ENCODE data around the gene NUDCD2.

NUDCD2 gene

DNA sequence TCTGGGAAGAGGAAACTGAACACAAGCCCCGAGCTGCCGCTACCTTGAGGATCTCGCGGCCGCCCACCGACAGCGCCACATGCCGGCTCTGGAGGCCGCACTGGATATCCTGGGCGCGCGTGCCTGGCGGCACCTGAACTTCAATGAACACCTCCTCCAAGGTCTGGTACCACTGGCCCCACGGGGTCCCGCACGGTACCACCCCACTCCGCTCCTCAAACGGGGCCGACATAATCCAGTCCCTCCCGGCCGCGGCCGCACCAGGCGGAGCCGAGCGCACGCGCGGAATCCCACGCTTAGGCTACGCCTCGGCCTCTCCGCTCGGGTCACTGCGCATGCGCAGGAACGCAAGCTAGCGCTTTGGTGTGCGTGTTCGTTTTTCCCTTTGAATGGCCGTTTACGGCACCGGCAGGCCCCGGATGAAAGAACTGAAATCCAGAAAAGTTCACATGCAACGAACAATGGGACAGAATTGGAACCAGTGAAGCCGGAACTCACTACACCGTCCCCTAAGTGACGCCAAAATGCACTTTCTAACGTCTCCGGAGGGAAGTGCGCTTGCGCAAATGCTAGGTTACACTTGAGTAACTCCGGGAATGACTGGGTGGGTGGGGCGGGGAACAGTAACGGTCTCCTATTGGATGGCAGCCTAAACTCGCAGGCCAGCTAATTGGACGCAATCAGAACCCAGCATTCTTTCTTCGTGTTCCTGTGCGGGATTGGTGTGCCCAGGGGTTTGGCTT, at the start of gene NUDCD2:
NUDCD2 (minus strand) TSS at position 284 of the 743 bp plus-strand sequence; CDS start at position 232, 52 bp downstream.
- H3K27me3 ChIP-seq (replicated peaks): no peaks in the 10 kb centered on the region
- TF ChIP-seq, protein P1, sequence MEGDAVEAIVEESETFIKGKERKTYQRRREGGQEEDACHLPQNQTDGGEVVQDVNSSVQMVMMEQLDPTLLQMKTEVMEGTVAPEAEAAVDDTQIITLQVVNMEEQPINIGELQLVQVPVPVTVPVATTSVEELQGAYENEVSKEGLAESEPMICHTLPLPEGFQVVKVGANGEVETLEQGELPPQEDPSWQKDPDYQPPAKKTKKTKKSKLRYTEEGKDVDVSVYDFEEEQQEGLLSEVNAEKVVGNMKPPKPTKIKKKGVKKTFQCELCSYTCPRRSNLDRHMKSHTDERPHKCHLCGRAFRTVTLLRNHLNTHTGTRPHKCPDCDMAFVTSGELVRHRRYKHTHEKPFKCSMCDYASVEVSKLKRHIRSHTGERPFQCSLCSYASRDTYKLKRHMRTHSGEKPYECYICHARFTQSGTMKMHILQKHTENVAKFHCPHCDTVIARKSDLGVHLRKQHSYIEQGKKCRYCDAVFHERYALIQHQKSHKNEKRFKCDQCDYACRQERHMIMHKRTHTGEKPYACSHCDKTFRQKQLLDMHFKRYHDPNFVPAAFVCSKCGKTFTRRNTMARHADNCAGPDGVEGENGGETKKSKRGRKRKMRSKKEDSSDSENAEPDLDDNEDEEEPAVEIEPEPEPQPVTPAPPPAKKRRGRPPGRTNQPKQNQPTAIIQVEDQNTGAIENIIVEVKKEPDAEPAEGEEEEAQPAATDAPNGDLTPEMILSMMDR (IDR thresholded peaks at IDR 0.05; ENCODE audit: low read depth, low read length, missing control alignments): peak; percentile 45
- peak; percentile 99 for DNase-seq
- H3K27ac ChIP-seq: peak within 1 kb of the TSS; percentile 98
- peak within 1 kb of the TSS; percentile 78 for H3K4me3 ChIP-seq (ENCODE audit: low read depth, low read length)
- in situ Hi-C loops (cut with HindIII; ENCODE audit: low pct_ligation_motif_present, low sequenced_read_pairs): no loop called here
- peaks cover 3% of the 10 kb centered on the region for H3K36me3 ChIP-seq (replicated peaks)

- in situ Hi-C loops (cut with HindIII; ENCODE audit: low pct_ligation_motif_present, low sequenced_read_pairs): no loop called here
Measured at GRCh38 chr5:163509291-163509951, 49.5 kb upstream of the NUDCD2 start.

GRCh38 chr5:163508753-163509152, 48.9 kb upstream of the NUDCD2 start:
- H3K27me3 ChIP-seq (replicated peaks): no peaks in the 10 kb centered on the region
- TF ChIP-seq, protein P1 (IDR thresholded peaks at IDR 0.05; ENCODE audit: low read depth, low read length, missing control alignments): no peak
- H3K4me3 ChIP-seq (ENCODE audit: low read depth, low read length): no peak overlapping the region
- peak overlapping the region; percentile 57 for H3K27ac ChIP-seq
- peaks cover 13% of the 10 kb centered on the region for H3K36me3 ChIP-seq (replicated peaks)
- no peak for DNase-seq
- in situ Hi-C loops (cut with HindIII; ENCODE audit: low pct_ligation_motif_present, low sequenced_read_pairs): no loop called here

More at GRCh38 chr5:163509291-163509951, 49.5 kb upstream of the NUDCD2 start:
- TF ChIP-seq, protein P1 (IDR thresholded peaks at IDR 0.05; ENCODE audit: low read depth, low read length, missing control alignments): no peak
- H3K27me3 ChIP-seq (replicated peaks): no peaks in the 10 kb centered on the region
- peaks cover 15% of the 10 kb centered on the region for H3K36me3 ChIP-seq (replicated peaks)
- H3K4me3 ChIP-seq (ENCODE audit: low read depth, low read length): no peak overlapping the region
- DNase-seq: peak; percentile 20
- H3K27ac ChIP-seq: peak overlapping the region; percentile 57

DNA sequence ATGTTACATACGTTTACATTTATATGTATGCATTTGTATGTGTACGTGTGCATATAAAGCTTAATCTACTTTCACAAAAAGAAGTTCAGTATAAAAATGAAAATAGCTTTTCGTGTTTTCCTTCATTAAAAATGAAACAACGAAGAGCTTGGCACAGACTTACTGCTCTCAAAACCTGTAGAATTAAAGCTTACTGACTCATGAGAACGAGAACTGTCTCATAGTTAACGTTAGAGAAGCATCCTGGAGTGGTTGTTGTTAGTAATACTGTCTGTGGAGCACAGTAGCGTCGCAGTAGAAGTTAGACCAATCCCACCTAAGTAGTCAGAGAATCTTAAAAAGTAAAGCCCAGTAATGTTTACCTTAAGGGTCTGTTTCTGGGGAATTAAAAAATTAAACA, 46.8 kb upstream of the NUDCD2 start:
- Histone ChIP-seq H3K36me3 (replicated peaks) (no peaks in the 10 kb centered on the region), H3K27ac (peak overlapping the region; percentile 93), H3K4me3 (ENCODE audit: low read depth, low read length) (peak overlapping the region; percentile 64), H3K27me3 (replicated peaks) (no peaks in the 10 kb centered on the region)
- in situ Hi-C loops (cut with HindIII; ENCODE audit: low pct_ligation_motif_present, low sequenced_read_pairs): no loop called here
- TF ChIP-seq, protein P1 (IDR thresholded peaks at IDR 0.05; ENCODE audit: low read depth, low read length, missing control alignments): no peak
- DNase-seq: peak; percentile 6

- DNase-seq: peak; percentile 9
- Histone ChIP-seq H3K4me3 (ENCODE audit: low read depth, low read length) (peak overlapping the region; percentile 64), H3K27me3 (replicated peaks) (no peaks in the 10 kb centered on the region), H3K27ac (peak overlapping the region; percentile 93), H3K36me3 (replicated peaks) (no peaks in the 10 kb centered on the region)
- in situ Hi-C loops (cut with HindIII; ENCODE audit: low pct_ligation_motif_present, low sequenced_read_pairs): no loop called here
- TF ChIP-seq, protein P1 (IDR thresholded peaks at IDR 0.05; ENCODE audit: low read depth, low read length, missing control alignments): no peak
Measured at GRCh38 chr5:163506095-163506457, 46.2 kb upstream of the NUDCD2 start.

Data from brain microvascular endothelial cell (primary cell).